Measurements from ENCODE around the gene FOXF1.
A peak's percentile ranks its signal among the peaks of the same experiment; 100 is the strongest.

Gene FOXF1

GRCh38 chr16:86492961-86493629 is 17.2 kb upstream of the FOXF1 start:
- DNase-seq = no peak

GRCh38 chr16:86494039-86494564 is 16.2 kb upstream of the FOXF1 start:
- peak; percentile 38 for DNase-seq

GRCh38 chr16:86494565-86495356 is 15.6 kb upstream of the FOXF1 start:
- DNase-seq = no peak

- DNase-seq = no peak
These were observed 15.0 kb upstream of the FOXF1 start for GRCh38 chr16:86495357-86495701.

GRCh38 chr16:86495756-86496261 is 14.5 kb upstream of the FOXF1 start:
- DNase-seq = no peak

- no peak for DNase-seq
These were observed 13.9 kb upstream of the FOXF1 start for GRCh38 chr16:86496262-86496928.

GRCh38 chr16:86496929-86497461 is 13.3 kb upstream of the FOXF1 start:
- no peak for DNase-seq

- DNase-seq = peak; percentile 15
These were observed 12.7 kb upstream of the FOXF1 start for GRCh38 chr16:86497551-86498021.

GRCh38 chr16:86498155-86498670 is 12.1 kb upstream of the FOXF1 start:
- no peak for DNase-seq

GRCh38 chr16:86498671-86499439 is 11.5 kb upstream of the FOXF1 start:
- DNase-seq = no peak

- DNase-seq = no peak
These were observed 10.9 kb upstream of the FOXF1 start for GRCh38 chr16:86499440-86499786.

- no peak for DNase-seq
These were observed 10.2 kb upstream of the FOXF1 start for GRCh38 chr16:86499889-86500707.

GRCh38 chr16:86500708-86501510 is 9.4 kb upstream of the FOXF1 start:
- DNase-seq = no peak

- DNase-seq = no peak
These were observed 8.1 kb upstream of the FOXF1 start for GRCh38 chr16:86501989-86502855.

GRCh38 chr16:86502856-86503748 is 7.2 kb upstream of the FOXF1 start:
- no peak for DNase-seq

GRCh38 chr16:86503830-86504229 is 6.5 kb upstream of the FOXF1 start:
- no peak for DNase-seq

GRCh38 chr16:86504315-86505184 is 5.8 kb upstream of the FOXF1 start:
- DNase-seq = no peak
